Gastroesophageal sphincter (tissue), 4 donors: ENCODE data around the gene BIRC7. TPM values are rescaled to one million over a fixed set of nuclear protein-coding genes. Genes with fewer than 3 reads are reported as not detected.

Experiments used
- ATAC-seq: fragments of 150-250 bp; one replicate; pipeline ENCODE4 v1.9.1; 2016; ENCODE audit warnings: mild to moderate bottlenecking, moderate library complexity
- H3K27ac ChIP-seq, 4 donors: fragments of 200-600 bp; sonication (generic) in 3 of 4; 1 replicate in 3 of 4; 2 replicates in 1 of 4; pipeline ENCODE4 v1.5.1; 2016 to 2019
- H3K27me3 ChIP-seq: fragments of 200-600 bp; sonication (generic); one replicate; pipeline ENCODE4 v1.5.1; 2019
- H3K36me3 ChIP-seq, 2 donors: fragments of 200-600 bp; sonication (generic); one replicate each; pipeline ENCODE4 v1.5.1; 2019; ENCODE audit warnings: control low read depth in 1 of 2
- H3K4me1 ChIP-seq, 3 donors: fragments of 200-600 bp; sonication (generic); 1 replicate in 2 of 3; 2 replicates in 1 of 3; pipeline ENCODE4 v1.5.1; 2016 to 2019; ENCODE audit warnings: control low read depth in 2 of 3
- H3K4me3 ChIP-seq, 2 donors: fragments of 200-600 bp; sonication (generic); one replicate each; pipeline ENCODE4 v1.5.1; 2019; ENCODE audit warnings: mild to moderate bottlenecking in 1 of 2, moderate library complexity in 1 of 2
- H3K9me3 ChIP-seq, 3 donors: fragments of 200-600 bp; sonication (generic); one replicate each; pipeline ENCODE4 v1.5.1; 2017 to 2019; ENCODE audit warnings: control low read depth in 2 of 3
- CTCF ChIP-seq, 4 experiments: fragments of 200-600 bp in 2 of 4; fragments of 450-650 bp in 2 of 4; sonication (generic) in 1 of 4; IDR thresholded peaks; one replicate each; pipeline ENCODE4 v1.5.1; 2017 to 2019; ENCODE audit warnings: antibody characterized with exemption in 4 of 4, mild to moderate bottlenecking in 2 of 4, moderate library complexity in 2 of 4
- EP300 ChIP-seq: sonication (generic); formaldehyde crosslinking; IDR thresholded peaks from one replicate; pipeline ENCODE4 v1.6.1; 2017; ENCODE audit warnings: antibody characterized with exemption, mild to moderate bottlenecking
- POLR2A ChIP-seq, 2 donors: fragments of 450-650 bp; IDR thresholded peaks; one replicate each; pipeline ENCODE4 v1.6.1; 2017; ENCODE audit warnings: antibody characterized with exemption in 2 of 2, mild to moderate bottlenecking in 2 of 2, moderate library complexity in 1 of 2
- POLR2AphosphoS5 ChIP-seq: sonication (generic); formaldehyde crosslinking; IDR thresholded peaks from one replicate; pipeline ENCODE4 v1.6.1; 2017; ENCODE audit warnings: antibody characterized with exemption
- WGBS, 2 donors: methylation state at CpG; one replicate each; pipeline ENCODE4 v1.1.5; 2018; ENCODE audit warnings: low coverage in 1 of 2; 5-methylcytosine and 5-hydroxymethylcytosine counted together
- total RNA-seq, 4 donors: library from RNA; depleted of rRNA; stranded (reverse); fragments of >200 nt; gene quantifications; one replicate each; pipeline ENCODE4 v1.1.0, GENCODE V29; 2016

BIRC7 gene
- total RNA-seq, 4 donors from 2014 or later: not detected

GRCh38 chr20:63188159-63188442 lies 47.6 kb upstream of the BIRC7 start:
- Histone ChIP-seq H3K27ac (no peak overlapping the region), H3K36me3 (no peaks in the 10 kb centered on the region), H3K4me1 (no peaks in the 10 kb centered on the region), H3K9me3 (no peaks in the 10 kb centered on the region), H3K27me3 (peaks cover 11% of the 10 kb centered on the region), H3K4me3 (no peak overlapping the region)
- TF ChIP-seq POLR2AphosphoS5 (no peak), POLR2A (IDR thresholded peaks at IDR 0.05) (no peak), CTCF (IDR thresholded peaks at IDR 0.05) (no peak), EP300 (no peak)
- no peak for ATAC-seq
- no CpG with 5 or more reads among the region's 13 CpGs for WGBS, 2 donors

- ATAC-seq: no peak
- TF ChIP-seq EP300 (no peak), CTCF (IDR thresholded peaks at IDR 0.05) (no peak), POLR2A (IDR thresholded peaks at IDR 0.05) (no peak), POLR2AphosphoS5 (no peak)
- 77% methylated on average over 6 of the region's 15 CpGs; no CpG with 5 or more reads in 1 of the 2 donors for WGBS, 2 donors
- H3K27me3 ChIP-seq: peaks cover 5% of the 10 kb centered on the region
- H3K4me3 ChIP-seq: no peak overlapping the region
- H3K4me1 ChIP-seq: no peaks in the 10 kb centered on the region
- H3K27ac ChIP-seq: no peak overlapping the region
- H3K36me3 ChIP-seq: no peaks in the 10 kb centered on the region
- H3K9me3 ChIP-seq: no peaks in the 10 kb centered on the region
Observed at GRCh38 chr20:63188641-63189321, 46.9 kb upstream of the BIRC7 start.

GRCh38 chr20:63189322-63189642 lies 46.4 kb upstream of the BIRC7 start:
- H3K27me3 ChIP-seq: no peaks in the 10 kb centered on the region
- no peak overlapping the region for H3K27ac ChIP-seq
- WGBS, 2 donors: 73 to 88% methylated on average over 4 to 5 of the region's 5 CpGs
- peaks cover 0 to 2% of the 10 kb centered on the region in 2 donors for H3K36me3 ChIP-seq
- H3K9me3 ChIP-seq: no peaks in the 10 kb centered on the region
- no peak for ATAC-seq
- TF ChIP-seq POLR2A (IDR thresholded peaks at IDR 0.05): no peak
- no peak for TF ChIP-seq EP300
- no peak overlapping the region for H3K4me3 ChIP-seq
- no peaks in the 10 kb centered on the region for H3K4me1 ChIP-seq

- 61 to 67% methylated on average over 3 of the region's 17 CpGs for WGBS, 2 donors
- Histone ChIP-seq H3K27ac (no peak overlapping the region), H3K36me3 (peaks cover 0 to 9% of the 10 kb centered on the region in 2 donors), H3K4me3 (no peak overlapping the region), H3K9me3 (no peaks in the 10 kb centered on the region), H3K27me3 (no peaks in the 10 kb centered on the region), H3K4me1 (no peaks in the 10 kb centered on the region)
- ATAC-seq: no peak
- TF ChIP-seq POLR2A (IDR thresholded peaks at IDR 0.05) (no peak), EP300 (no peak), POLR2AphosphoS5 (no peak), CTCF (IDR thresholded peaks at IDR 0.05) (no peak)
Observed at GRCh38 chr20:63189846-63190559, 45.7 kb upstream of the BIRC7 start.

GRCh38 chr20:63190828-63191227 lies 44.9 kb upstream of the BIRC7 start:
- Histone ChIP-seq H3K4me1 (no peaks in the 10 kb centered on the region), H3K9me3 (no peaks in the 10 kb centered on the region), H3K27ac (no peak overlapping the region), H3K36me3 (peaks cover 0 to 17% of the 10 kb centered on the region in 2 donors), H3K27me3 (no peaks in the 10 kb centered on the region), H3K4me3 (no peak overlapping the region)
- no CpG with 5 or more reads among the region's 20 CpGs for WGBS, 2 donors
- no peak for ATAC-seq
- TF ChIP-seq POLR2A (IDR thresholded peaks at IDR 0.05) (no peak), CTCF (IDR thresholded peaks at IDR 0.05) (no peak), EP300 (no peak), POLR2AphosphoS5 (no peak)
